ENCODE results near the gene LAPTM5. TPM values are rescaled to one million over a fixed set of nuclear protein-coding genes. Genes with fewer than 3 reads are reported as not detected.

LAPTM5 gene
- total RNA-seq, 1 donor from 2014 or later, result 3.9 TPM

- no peak for DNase-seq
Measured at GRCh38 chr1:30787266-30787665, 29.7 kb upstream of the LAPTM5 start.

- no peak for DNase-seq
Measured at GRCh38 chr1:30786264-30786991, 28.9 kb upstream of the LAPTM5 start.

- no peak for DNase-seq
Measured at GRCh38 chr1:30785714-30786113, 28.1 kb upstream of the LAPTM5 start.

GRCh38 chr1:30785181-30785580 lies 27.6 kb upstream of the LAPTM5 start:
- DNase-seq, result no peak

GRCh38 chr1:30783256-30783915 lies 25.8 kb upstream of the LAPTM5 start:
- no peak for DNase-seq

- no peak for DNase-seq
Measured at GRCh38 chr1:30782361-30783255, 25.0 kb upstream of the LAPTM5 start.

GRCh38 chr1:30781906-30782305 lies 24.3 kb upstream of the LAPTM5 start:
- no peak for DNase-seq

GRCh38 chr1:30780409-30780808 lies 22.8 kb upstream of the LAPTM5 start:
- no peak for DNase-seq

- DNase-seq, result peak; percentile 73
Measured at GRCh38 chr1:30779294-30780071, 21.9 kb upstream of the LAPTM5 start.

GRCh38 chr1:30778979-30779293 lies 21.4 kb upstream of the LAPTM5 start:
- no peak for DNase-seq

GRCh38 chr1:30778154-30778978 lies 20.8 kb upstream of the LAPTM5 start:
- DNase-seq, result peak; percentile 58

- no peak for DNase-seq
Measured at GRCh38 chr1:30777904-30778153, 20.3 kb upstream of the LAPTM5 start.

GRCh38 chr1:30777060-30777903 lies 19.7 kb upstream of the LAPTM5 start:
- DNase-seq, result no peak

- no peak for DNase-seq
Measured at GRCh38 chr1:30776097-30777059, 18.8 kb upstream of the LAPTM5 start.

- no peak for DNase-seq
Measured at GRCh38 chr1:30775433-30775975, 17.9 kb upstream of the LAPTM5 start.

GRCh38 chr1:30774550-30775432 lies 17.2 kb upstream of the LAPTM5 start:
- no peak for DNase-seq

GRCh38 chr1:30773722-30774358 lies 16.3 kb upstream of the LAPTM5 start:
- no peak for DNase-seq

- DNase-seq, result no peak
Measured at GRCh38 chr1:30771005-30771404, 13.4 kb upstream of the LAPTM5 start.

All from occipital lobe (tissue), 2 donors.